HG03064 (cell line): ENCODE results near the gene TTC36.
"Not testable (repeated sequence)": the region's sequence is repeated elsewhere in the genome, so short reads cannot be mapped to it uniquely, and the experiment has no call there.

Experiments used
- ATAC-seq: cut with Tn5 transposase; IDR thresholded peaks from one replicate; pipeline ENCODE4 v1.9.1; 2021; ENCODE audit warnings: low read depth; ENCODE audit not compliant: unreplicated experiment

TTC36 gene

DNA sequence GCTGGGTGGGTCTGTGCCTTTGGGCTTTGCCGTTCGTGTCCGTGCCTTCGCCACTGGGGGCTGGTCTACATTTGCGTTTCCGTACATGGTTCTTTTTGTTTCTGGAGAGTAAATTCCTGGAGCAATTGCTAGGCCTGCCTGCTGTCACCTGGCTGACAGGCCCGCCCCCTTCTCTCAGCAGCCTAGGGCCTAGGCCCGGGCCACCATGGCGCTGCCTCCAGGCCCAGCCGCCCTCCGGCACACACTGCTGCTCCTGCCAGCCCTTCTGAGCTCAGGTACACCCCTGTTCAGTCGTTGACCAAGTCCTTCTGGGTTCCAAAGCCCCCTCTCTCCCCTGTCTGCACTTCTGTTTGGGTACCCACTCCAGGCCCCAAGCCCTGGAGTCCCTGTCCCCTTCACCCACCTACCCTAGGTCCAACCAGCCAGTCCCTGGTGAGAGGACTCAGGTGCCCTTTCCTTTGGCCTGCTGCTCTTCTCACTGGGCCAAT lies 4.4 kb downstream of the TTC36 start:
- ATAC-seq: no peak

DNA sequence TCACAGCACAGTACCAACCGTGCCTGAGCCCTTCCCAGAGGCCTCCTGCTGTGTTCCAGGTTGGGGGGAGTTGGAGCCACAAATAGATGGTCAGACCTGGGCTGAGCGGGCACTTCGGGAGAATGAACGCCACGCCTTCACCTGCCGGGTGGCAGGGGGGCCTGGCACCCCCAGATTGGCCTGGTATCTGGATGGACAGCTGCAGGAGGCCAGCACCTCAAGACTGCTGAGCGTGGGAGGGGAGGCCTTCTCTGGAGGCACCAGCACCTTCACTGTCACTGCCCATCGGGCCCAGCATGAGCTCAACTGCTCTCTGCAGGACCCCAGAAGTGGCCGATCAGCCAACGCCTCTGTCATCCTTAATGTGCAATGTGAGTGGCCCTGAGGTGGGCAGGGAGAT lies 4.8 kb downstream of the TTC36 start:
- no peak for ATAC-seq

DNA sequence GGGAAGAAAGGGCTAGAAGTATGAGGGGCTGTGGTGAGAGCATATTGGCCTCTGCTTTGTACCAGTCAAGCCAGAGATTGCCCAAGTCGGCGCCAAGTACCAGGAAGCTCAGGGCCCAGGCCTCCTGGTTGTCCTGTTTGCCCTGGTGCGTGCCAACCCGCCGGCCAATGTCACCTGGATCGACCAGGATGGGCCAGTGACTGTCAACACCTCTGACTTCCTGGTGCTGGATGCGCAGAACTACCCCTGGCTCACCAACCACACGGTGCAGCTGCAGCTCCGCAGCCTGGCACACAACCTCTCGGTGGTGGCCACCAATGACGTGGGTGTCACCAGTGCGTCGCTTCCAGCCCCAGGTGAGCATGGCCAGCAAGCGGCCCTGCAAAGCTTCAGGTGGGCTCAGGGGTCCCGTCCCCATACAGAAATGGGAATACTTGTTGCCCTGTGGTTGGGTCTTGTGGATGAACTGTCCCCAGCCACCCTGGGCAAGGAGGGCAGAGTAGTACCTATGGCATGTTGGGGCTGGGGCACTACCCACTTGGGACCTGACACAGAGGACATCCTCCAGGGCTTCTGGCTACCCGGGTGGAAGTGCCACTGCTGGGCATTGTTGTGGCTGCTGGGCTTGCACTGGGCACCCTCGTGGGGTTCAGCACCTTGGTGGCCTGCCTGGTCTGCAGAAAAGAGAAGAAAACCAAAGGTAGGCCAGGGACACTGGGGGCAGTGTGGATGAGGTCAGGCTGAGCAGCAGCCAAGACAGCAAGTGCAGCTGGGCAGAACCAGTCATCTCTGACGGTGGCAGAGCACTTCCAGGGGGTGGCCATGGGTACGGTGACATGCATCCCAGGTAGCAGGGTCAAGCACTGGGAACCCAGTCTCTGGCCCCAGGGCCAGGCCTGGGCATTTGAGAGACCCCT lies 5.8 kb downstream of the TTC36 start:
- ATAC-seq: no peak

DNA sequence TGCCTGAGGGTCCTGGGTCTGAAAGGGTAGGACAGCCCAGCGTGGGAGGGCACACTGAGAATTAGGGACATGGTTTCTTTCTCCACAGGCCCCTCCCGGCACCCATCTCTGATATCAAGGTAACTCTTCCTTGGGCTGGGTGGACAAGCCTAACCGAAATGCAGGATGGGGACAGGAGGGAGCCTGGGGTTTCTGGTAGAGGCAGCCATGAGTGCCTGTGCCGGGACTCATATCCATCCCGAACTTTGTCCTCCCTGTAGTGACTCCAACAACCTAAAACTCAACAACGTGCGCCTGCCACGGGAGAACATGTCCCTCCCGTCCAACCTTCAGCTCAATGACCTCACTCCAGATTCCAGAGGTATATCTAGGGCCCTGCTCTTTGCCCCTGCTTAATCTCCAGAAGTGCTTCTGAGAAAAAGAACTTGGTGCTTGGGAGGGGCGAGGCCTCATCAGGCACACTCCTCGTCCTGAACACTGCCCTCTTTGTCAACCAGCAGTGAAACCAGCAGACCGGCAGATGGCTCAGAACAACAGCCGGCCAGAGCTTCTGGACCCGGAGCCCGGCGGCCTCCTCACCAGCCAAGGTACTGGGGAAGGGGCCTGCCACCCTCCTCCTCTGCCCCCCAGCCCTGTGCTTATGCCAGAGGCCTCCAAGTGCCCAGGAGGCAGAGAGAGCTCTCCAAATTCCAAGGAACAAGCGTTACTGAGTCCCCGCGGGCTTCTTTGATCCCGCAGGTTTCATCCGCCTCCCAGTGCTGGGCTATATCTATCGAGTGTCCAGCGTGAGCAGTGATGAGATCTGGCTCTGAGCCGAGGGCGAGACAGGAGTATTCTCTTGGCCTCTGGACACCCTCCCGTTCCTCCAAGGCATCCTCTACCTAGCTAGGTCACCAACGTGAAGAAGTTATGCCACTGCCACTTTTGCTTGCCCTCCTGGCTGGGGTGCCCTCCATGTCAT lies 6.8 kb downstream of the TTC36 start:
- ATAC-seq: no peak

DNA sequence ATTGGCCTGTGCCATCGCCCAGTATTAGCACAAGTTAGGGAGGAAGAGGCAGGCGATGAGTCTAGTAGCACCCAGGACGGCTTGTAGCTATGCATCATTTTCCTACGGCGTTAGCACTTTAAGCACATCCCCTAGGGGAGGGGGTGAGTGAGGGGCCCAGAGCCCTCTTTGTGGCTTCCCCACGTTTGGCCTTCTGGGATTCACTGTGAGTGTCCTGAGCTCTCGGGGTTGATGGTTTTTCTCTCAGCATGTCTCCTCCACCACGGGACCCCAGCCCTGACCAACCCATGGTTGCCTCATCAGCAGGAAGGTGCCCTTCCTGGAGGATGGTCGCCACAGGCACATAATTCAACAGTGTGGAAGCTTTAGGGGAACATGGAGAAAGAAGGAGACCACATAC lies 8.0 kb downstream of the TTC36 start:
- ATAC-seq: no peak

DNA sequence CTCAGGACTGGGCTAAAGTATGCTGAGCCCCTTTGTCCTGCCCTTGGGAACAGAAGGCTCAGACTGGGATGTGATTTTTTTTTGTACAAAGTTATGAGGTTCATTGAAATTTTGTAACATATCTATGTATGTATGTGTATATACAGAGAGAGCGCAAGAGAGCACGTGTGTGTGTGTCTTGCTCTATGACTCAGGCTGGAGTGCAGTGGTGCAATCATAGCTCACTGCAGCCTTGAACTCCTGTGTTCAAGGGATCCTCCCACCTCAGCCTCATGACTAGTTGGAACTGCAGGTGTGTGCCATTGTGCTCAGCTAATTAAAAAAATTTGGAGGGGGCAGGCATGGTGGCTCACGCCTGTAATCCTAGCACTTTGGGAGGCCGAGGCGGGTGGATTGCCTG lies 9.5 kb downstream of the TTC36 start:
- ATAC-seq: no peak

DNA sequence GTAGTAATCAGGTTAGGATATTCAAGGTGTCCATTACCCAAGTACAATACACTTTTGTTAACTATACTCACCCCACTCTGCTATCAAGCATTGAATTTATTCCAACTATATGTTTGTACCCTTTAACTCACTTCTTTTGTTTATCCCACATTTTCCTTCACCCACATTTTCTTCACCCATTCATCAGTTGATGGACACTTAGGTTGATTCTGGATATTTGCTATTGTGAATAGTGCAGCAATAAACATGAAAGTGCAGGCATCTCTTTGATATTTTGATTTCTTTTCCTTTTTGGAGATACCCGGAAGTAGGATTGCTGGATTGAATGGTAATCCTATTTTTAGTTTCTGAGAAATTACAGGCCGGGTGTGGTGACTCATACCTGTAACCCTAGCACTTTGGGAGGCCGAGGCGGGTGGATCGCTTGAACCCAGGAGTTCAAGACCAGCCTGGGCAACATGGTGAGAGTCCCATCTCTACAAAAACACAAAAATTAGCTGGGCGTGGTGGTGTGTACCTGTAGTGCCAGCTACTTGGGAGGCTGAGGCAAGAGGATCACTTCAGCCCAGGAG lies 10.2 kb downstream of the TTC36 start:
- ATAC-seq: no peak

DNA sequence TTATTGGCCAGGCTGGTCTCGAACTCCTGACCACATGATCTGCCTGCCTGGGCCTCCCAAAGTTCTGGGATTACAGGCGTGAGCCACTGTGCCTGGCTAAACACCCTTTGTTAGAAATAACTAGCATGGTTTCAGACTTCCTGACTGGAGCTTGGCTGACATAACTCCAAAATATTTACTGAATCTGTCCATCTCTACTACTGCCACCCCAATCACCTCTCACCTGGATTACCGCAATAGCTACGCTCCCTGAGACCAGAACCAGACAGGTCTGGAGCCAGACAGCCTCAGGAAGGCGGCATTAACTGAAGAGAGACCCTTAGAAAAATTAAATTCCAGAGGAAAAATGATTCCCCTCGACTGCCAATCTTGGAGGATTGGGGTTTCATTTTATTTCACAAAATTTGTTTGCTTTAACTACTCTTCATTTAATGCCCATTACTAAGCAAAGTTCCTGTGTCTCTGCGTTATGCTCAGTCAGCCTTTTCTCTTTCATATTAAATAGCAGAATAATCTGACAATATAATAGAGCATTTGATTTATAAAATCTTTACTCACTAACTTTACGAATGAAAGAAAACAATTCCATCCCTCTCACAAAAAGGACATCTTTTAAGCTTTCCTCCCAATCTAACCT lies 16.9 kb downstream of the TTC36 start:
- ATAC-seq: no peak

DNA sequence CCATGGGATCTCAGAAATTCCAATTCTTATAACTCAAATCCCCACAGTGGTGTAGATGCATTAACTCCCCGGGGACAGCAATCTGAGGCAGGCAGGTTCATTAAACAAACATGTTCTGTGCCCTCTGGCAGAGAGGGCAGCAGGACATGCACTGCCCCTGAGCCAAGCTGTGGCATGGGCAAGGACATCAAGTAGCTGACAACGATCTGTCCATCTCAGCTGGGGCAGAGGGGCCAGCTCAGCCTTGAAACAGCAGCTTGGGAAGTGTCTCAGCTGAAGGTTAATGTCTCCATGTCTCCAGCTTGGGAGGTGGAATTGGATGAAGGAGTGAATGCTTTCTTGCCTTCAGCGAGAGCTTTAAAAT lies 17.4 kb downstream of the TTC36 start:
- no peak for ATAC-seq

DNA sequence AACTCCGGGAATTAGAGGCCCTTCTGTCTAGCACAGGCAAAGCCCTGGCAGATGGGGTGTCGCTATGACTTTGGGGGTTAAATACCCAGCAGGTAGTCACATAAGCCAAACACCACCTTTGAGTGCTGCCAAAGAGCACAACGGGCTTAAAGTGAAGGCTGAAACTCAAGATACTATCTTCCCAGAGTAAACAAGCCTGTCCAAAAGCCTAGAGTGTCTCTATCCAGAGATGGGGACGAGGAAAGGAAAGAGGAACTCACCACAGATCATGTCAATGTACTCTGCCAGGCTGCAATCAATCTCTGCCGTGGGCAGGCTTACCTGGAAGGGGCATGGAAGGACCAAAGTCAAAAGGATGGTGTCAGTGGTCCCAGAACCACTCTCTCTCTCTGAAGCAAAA lies 18.3 kb downstream of the TTC36 start:
- no peak for ATAC-seq

DNA sequence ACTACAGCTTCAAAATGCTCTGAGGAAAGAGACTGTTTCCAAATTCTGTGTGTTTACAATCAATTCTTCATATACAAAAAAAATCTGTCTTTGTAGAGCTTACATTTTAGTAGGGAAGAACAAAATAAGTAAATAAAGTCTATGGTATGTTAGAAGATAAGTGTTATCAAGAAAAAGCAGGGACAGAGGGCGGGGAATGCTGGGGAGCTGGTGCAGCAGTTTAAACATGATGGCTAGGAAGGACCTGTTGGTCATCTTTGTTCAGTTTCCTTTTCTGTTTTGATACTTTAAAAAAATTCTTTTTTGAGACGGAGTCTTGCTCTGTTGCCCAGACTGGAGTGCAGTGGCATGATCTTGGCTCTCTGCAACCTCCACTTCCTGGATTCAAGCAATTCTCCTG lies 19.9 kb downstream of the TTC36 start:
- ATAC-seq: no peak

DNA sequence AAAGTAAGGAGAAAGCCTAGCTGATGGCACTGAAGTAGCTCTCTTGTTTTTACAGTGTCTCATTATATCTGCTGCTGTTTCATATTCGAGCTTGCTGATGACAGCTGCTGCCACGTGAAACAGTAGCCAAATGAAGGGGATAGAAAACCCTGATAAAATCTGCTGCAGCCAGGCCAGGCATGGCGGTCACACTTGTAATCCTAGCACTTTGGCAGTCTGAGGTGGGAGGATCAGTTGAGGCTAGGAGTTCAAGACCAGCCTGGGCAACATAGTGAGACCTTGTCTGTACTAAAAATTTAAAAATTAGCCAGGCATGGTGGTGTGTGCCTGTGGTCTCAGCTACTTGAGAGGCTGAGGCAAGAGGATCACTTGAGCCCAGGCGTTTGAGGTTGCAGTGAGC lies 25.1 kb downstream of the TTC36 start:
- ATAC-seq: no peak

DNA sequence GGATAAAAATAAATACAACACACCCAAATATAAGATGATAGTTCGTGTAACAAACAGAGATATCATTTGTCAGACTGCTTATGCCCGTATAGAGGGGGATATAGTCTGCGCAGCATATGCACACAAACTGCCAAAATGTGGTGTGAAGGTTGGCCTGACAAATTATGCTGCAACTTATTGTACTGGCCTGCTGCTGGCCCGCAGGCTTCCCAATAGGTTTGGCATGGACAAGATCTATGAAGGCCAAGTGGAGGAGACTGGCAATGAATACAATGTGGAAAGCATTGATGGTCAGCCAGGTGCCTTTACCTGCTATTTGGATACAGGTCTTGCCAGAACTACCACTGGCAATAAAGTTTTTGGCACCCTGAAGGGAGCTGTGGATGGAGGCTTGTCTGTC lies 33.5 kb downstream of the TTC36 start:
- no peak for ATAC-seq

DNA sequence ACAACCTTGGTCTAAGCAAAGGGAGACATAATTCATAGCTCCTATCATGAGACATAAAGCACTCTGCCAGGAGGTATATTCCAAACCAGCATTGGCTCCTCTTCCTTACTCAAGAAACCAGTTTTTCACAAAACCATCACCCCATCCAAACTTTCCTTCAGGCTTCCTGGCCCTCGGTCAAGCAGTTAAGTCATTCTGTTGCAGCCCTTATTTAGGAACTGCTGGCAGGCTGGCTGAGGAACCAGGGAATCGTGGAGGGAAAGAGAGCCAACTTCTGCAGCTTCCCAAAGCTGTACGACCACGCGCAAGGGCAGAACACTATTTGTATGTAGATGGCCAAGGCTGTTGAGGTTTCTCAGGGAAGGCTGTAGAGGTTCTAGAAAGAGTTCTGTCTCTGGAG lies 37.8 kb downstream of the TTC36 start:
- ATAC-seq: no peak

DNA sequence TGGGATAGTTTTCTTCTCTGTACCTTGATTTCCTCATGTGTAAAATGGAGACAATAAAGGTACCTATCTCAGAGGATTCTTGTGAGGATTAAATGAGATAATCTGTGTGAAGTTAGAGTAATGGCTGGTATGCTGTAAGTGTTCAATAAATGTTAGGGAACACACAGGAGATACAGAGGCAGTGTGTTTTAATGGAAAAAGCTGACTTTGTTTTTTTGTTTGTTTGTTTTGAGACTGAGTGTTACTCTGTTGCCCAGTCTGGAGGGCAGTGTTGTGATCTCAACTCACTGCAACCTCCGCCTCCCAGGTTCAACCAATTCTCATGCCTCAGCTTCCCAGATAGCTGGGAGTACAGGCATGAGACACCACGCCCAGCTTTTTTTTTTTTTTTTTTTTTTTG lies 42.4 kb downstream of the TTC36 start:
- ATAC-seq: no peak

DNA sequence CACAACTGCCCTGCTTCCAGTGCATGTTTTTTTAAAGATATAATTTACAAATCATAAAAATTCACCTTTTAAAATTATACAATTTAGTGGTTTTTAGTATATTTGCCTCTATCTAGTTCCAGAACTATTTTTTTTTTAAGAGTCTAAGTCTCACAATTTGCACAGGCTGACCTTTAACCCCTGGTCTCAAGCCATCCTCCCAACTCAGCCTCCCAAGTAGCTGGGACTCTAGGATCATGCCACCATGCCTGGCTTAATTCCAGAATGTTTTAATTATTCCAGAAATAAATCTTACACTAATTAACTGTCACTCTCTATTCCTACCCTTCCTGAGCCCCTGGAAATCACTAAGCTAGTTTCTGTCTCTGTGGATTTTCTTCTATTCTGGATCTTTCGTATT lies 43.5 kb downstream of the TTC36 start:
- ATAC-seq: no peak

DNA sequence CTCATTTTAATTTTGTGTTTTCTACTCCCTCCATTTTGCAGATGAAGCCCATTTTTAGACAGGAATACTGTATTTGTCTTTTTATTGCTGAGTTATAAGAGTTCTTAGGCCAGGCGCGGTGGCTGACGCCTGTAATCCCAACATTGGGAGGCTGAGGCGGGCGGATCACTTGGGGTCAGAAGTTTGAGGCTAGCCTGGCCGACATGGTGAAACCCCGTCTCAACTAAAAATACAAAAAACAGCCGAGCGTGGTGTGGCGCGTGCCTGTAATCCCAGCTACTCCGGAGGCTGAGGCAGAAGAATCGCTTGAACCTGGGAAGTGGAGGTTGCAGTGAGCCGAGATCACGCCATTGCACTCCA lies 44.4 kb downstream of the TTC36 start:
- ATAC-seq: not testable (repeated sequence)

DNA sequence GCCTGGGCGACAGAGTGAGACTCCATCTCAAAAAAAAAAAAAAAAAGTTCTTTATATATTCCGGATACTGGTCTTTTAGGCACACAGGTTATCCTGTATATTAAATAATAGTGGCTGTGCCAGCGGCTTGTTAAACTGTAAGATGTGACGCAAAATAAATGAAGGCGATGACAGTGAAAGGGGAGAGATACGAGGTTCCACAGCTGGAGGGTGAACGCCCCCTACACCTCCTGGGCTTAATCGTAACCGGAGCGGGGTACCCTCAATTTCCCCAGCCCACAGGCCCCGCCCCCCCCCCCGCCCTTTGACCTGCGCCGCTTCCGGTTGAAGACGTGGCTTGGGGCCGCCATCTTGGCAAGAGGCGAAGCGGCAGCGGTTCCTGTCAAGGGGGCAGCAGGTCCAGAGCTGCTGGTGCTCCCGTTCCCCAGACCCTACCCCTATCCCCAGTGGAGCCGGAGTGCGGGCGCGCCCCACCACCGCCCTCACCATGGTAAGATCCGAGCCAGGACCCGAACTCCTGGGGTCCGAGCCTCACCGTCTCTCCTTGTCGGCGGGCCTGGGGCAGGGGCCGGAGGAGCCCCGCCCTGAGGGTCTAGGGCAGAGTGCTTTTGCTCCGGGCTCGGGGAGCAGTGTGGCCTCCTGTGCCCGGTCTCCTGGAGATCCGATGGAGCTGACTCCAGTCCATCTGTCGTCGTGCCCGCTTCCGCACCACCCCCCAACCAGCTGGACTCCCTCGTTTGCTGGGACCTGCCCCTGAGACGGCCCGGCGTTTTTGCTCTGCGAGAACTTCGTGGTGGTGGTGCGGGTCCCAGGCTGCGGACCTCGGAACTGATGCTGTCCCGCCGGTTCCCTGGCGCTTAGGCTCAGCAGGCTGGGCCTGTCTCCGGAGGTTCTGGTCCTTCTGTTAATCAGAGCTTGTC lies 45.0 kb downstream of the TTC36 start, which contains the start of gene ARCN1:
Gene ARCN1, plus strand, starts transcription at position 349 of the 920 bp plus-strand sequence. Its CDS starts 139 bp downstream, at position 488.
- peak; percentile 56 for ATAC-seq

DNA sequence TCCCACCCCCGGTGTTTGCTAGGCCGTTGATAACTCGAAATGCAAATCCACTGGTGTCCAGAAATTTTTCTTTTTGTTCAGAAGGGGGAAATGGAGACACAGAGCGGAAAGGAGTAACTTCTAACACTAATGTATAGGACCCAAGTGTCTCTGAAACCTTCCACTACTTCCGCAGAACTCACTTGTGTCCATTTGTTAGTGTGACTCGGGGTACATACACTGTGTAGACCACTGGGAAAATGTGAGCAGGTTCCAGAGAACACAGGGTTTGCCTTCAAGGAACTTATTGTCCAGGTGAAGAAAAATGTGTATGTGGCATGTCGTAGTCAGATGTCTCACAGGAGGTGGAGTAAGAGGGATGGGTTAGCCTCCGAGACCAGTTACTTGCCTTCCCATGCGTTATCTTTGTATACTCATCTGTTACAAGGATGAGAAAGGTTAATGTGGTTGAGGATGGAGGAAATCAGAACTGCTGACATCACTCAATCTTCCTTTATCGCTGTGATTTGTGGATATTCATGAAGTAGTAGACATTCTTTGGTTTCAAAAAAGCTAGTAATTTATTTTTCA lies 45.8 kb downstream of the TTC36 start:
- peak; percentile 17 for ATAC-seq
